KOPT-K1 (cell line): Measurements from ENCODE around the gene USP37.

Experiments
- H3K27ac ChIP-seq: fragments of 200-600 bp; sonication (generic); 2 replicates; pipeline ENCODE4 v1.5.1; 2016; ENCODE audit warnings: antibody characterized with exemption, mild to moderate bottlenecking, low read depth, low read length; ENCODE audit not compliant: poor library complexity, severe bottlenecking
- H3K36me3 ChIP-seq: fragments of 200-600 bp; sonication (generic); 2 replicates; pipeline ENCODE4 v1.5.1; 2017; ENCODE audit warnings: antibody characterized with exemption, mild to moderate bottlenecking, low read length, moderate library complexity; ENCODE audit not compliant: insufficient read depth
- H3K9me3 ChIP-seq: fragments of 200-600 bp; sonication (generic); 2 replicates; pipeline ENCODE4 v1.5.1; 2017; ENCODE audit warnings: antibody characterized with exemption, low read length, mild to moderate bottlenecking; ENCODE audit not compliant: insufficient read depth, poor library complexity, severe bottlenecking

USP37 gene

DNA sequence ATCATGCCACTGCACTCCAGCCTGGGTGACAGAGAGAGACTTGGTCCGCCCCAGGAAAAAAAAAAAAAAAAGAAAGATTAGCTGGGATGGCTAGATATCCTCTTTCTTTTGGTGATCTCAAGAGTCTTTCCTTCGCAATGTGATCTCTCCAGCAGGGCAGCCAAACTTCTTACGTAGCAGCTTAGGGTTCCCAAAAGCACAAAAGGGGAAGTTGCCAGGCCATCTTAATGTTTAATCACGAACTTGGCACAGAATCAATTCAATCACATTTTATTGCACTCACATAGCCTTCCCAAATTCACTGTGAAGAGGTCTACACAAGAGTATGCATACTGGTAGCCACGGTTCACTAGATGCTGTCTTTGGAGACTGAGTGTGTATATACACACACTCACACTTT lies 96.2 kb downstream of the USP37 start:
- Histone ChIP-seq H3K36me3 (peaks cover 85% of the 10 kb centered on the region), H3K27ac (no peak overlapping the region), H3K9me3 (no peaks in the 10 kb centered on the region)

DNA sequence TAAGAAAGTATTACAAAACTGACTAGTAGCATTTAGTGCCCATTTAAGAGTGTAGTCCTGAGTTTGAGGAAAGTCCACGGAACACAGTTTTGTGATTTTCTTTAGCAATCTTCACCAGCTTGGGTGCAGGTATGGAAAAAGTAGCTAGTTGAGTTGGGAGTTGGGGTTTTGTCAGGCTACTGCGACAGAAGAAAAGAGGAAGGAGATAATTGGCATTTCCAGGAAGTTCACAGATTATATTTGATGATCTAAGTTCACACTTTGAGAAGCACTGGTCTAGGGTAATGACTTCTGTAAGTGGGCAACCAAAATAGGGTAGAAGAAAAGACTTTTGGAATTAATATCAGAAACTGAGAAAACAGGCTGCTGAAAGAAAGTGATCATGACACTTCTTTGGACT lies 97.1 kb downstream of the USP37 start:
- Histone ChIP-seq H3K27ac (no peak overlapping the region), H3K9me3 (no peaks in the 10 kb centered on the region), H3K36me3 (peaks cover 85% of the 10 kb centered on the region)

GRCh38 chr2:218470448-218470847 lies 97.7 kb downstream of the USP37 start:
- Histone ChIP-seq H3K36me3 (peaks cover 85% of the 10 kb centered on the region), H3K9me3 (no peaks in the 10 kb centered on the region), H3K27ac (no peak overlapping the region)

GRCh38 chr2:218465987-218466633 lies 102.0 kb downstream of the USP37 start:
- H3K36me3 ChIP-seq: peaks cover 84% of the 10 kb centered on the region
- H3K27ac ChIP-seq: no peak overlapping the region

GRCh38 chr2:218458598-218458997 lies 109.6 kb downstream of the USP37 start:
- Histone ChIP-seq H3K9me3 (no peaks in the 10 kb centered on the region), H3K27ac (no peak overlapping the region), H3K36me3 (peaks cover 96% of the 10 kb centered on the region)

More at GRCh38 chr2:218465987-218466633, 102.0 kb downstream of the USP37 start:
- no peaks in the 10 kb centered on the region for H3K9me3 ChIP-seq

DNA sequence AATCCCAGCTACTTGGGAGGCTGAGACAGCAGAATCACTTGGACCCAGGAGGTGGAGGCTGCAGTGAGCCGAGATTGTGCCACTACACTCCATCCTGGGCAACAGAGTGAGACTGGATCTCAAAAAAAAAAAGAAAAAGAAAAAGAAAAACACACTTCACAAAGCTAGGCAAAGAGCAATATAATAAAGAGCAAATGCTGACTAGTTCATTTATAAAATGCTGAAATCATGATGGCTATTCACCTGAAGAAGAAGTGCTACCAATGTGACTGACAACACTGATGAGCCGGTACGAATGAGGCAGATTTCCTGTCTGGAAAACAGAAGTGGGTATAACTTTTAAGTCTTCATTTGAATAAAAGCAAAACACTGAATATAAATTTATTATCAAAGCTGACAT lies 111.3 kb downstream of the USP37 start:
- no peaks in the 10 kb centered on the region for H3K9me3 ChIP-seq
- no peak overlapping the region for H3K27ac ChIP-seq
- H3K36me3 ChIP-seq: peaks cover 97% of the 10 kb centered on the region

DNA sequence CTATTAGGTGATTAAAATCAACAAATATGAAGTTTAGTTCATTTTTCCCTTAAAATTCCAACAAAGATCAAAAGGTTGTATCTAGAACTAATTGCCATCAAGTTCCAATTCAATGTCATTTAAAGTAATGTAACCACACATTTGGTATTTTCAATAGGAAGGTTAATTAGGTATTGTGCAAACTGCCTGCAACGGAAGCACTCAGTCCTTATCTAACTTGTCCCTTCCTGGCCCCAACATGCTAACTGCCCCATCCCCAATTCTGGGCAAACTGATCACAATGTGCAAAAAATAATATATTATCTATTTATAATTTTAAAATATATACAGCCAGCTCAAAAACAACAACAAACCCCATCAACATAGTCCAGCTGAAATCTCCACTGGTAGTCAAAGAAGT lies 116.1 kb downstream of the USP37 start:
- Histone ChIP-seq H3K9me3 (no peaks in the 10 kb centered on the region), H3K36me3 (peaks cover 96% of the 10 kb centered on the region), H3K27ac (no peak overlapping the region)

- no peak overlapping the region for H3K27ac ChIP-seq
- peaks cover 79% of the 10 kb centered on the region for H3K36me3 ChIP-seq
- no peaks in the 10 kb centered on the region for H3K9me3 ChIP-seq
Observed at GRCh38 chr2:218448934-218449333, 119.2 kb downstream of the USP37 start.

- H3K27ac ChIP-seq: no peak overlapping the region
- peaks cover 63% of the 10 kb centered on the region for H3K36me3 ChIP-seq
Observed at GRCh38 chr2:218447072-218447471, 121.1 kb downstream of the USP37 start.

DNA sequence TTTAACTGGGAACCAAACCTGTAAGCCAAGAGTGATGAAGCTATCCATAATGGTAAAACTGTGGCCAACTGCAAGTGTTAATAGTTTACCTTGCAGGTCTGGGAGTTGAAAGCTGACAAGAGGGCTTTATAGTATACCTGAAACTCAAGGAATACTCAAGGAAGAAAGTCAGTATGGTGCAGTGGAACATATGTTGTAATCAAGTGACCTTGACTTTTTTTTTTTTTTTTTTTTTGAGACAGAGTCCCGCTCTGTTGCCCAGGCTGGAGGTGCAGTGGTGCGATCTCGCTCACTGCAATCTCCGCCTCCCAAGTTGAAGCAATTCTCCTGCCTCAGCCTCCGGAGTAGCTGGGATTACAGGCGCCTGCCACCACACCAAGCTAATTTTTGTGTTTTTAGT lies 121.6 kb downstream of the USP37 start:
- Histone ChIP-seq H3K36me3 (peaks cover 58% of the 10 kb centered on the region), H3K27ac (no peak overlapping the region), H3K9me3 (no peaks in the 10 kb centered on the region)

More at GRCh38 chr2:218447072-218447471, 121.1 kb downstream of the USP37 start:
- H3K9me3 ChIP-seq: no peaks in the 10 kb centered on the region

DNA sequence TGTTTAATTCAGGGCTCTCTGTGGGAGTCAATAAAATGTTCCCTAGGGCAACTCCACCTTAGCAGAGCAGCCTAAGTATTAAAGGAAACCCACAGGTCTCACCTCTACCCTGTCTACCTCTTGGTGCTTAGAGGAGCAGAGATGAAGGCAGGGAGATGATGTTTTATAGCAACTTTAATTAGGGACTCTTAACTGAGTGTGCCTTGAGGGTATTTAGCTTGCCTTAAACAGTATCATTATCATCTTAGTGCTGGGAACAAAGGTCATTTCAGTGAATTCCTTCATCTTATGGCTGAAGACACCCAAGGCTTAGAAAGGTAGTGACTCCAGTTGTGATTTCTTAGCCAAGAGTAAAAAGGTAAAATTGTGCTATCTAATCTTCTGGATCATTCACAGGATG lies 122.5 kb downstream of the USP37 start:
- H3K27ac ChIP-seq: no peak overlapping the region
- H3K9me3 ChIP-seq: no peaks in the 10 kb centered on the region

GRCh38 chr2:218444692-218445357 lies 123.3 kb downstream of the USP37 start:
- H3K9me3 ChIP-seq: no peaks in the 10 kb centered on the region
- no peak overlapping the region for H3K27ac ChIP-seq
- peaks cover 42% of the 10 kb centered on the region for H3K36me3 ChIP-seq

More for the DNA sequence above, 122.5 kb downstream of the USP37 start:
- peaks cover 50% of the 10 kb centered on the region for H3K36me3 ChIP-seq

DNA sequence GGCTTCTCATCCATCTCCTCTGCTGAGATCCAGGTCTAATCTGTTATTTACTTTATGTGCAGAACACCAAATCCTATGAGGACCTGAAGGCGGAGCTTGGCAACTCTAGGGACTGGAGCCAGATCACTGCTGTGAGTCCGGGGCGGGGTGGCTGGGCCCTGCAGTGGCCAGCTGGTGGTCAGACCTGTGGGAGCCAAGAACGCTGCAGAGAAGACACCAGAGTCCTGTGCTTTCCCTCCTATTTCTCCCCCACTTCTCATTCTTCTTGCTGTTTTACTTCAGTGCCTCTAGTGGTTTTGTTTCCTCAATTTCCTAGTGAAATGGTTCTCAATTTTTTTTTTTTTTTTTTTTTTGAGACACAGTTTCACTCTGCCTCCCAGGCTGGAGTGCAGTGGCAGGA lies 129.6 kb downstream of the USP37 start:
- no peaks in the 10 kb centered on the region for H3K9me3 ChIP-seq
- no peaks in the 10 kb centered on the region for H3K36me3 ChIP-seq
- no peak overlapping the region for H3K27ac ChIP-seq

DNA sequence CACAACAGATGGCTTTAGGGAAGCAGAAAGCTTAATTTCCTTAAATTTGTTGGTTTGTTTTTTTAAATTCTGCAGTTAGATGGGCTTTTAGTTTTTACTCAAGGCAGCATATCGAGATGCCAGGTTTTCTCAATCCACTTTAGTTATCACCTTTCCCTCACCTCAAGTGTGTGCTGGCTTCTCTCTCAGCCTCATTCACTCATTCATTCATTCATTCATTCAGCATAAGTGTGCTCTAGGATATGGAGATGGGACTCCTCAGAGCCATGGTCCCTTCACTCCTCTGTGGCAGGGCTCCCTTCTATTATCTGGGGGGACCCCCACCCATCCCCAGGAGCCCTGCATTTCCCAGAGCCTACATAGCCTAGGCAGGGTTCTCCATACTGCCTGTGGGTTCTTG lies 130.2 kb downstream of the USP37 start:
- no peaks in the 10 kb centered on the region for H3K36me3 ChIP-seq
- H3K27ac ChIP-seq: no peak overlapping the region
- no peaks in the 10 kb centered on the region for H3K9me3 ChIP-seq

GRCh38 chr2:218436992-218437391 lies 131.2 kb downstream of the USP37 start:
- H3K9me3 ChIP-seq: no peaks in the 10 kb centered on the region
- H3K36me3 ChIP-seq: no peaks in the 10 kb centered on the region

More at GRCh38 chr2:218436992-218437391, 131.2 kb downstream of the USP37 start:
- H3K27ac ChIP-seq: no peak overlapping the region
